ENCODE measurements around the gene CRACR2B. TPM values are rescaled to one million over a fixed set of nuclear protein-coding genes. Genes with fewer than 3 reads are reported as not detected.

The CRACR2B gene
- total RNA-seq, 2 donors from 2014 or later: 23.2 to 83.0 TPM

GRCh38 chr11:843086-843734 lies 15.5 kb downstream of the CRACR2B start:
- no peak for DNase-seq (ENCODE audit: low spot score)
- H3K27me3 ChIP-seq (replicated peaks; ENCODE audit: insufficient read depth): no peaks in the 10 kb centered on the region
- H3K4me3 ChIP-seq: peak overlapping the region; percentile 82 to 94
- intact Hi-C loops (cut with DNase I): loop anchor here (10.0 kb wide), 1 partner anchor 622 kb away; no protein-coding TSS in a partner anchor
- H3K27ac ChIP-seq: peak overlapping the region; percentile 89 to 90
- WGBS: 1% methylated on average over 46 of the region's 53 CpGs
- peaks cover 20% of the 10 kb centered on the region for H3K4me1 ChIP-seq (replicated peaks)
- H3K36me3 ChIP-seq: peaks cover 4 to 6% of the 10 kb centered on the region in 2 donors
- no peaks in the 10 kb centered on the region for H3K9me3 ChIP-seq
- TF ChIP-seq CTCF (IDR thresholded peaks at IDR 0.05) (no peak), POLR2A (IDR thresholded peaks at IDR 0.05) (no peak), POLR2AphosphoS5 (IDR thresholded peaks at IDR 0.05) (no peak)

- H3K27me3 ChIP-seq (replicated peaks; ENCODE audit: insufficient read depth): no peaks in the 10 kb centered on the region
- H3K4me3 ChIP-seq: peak overlapping the region; percentile 82 to 94
- H3K36me3 ChIP-seq: peaks cover 4 to 6% of the 10 kb centered on the region in 2 donors
- peak overlapping the region; percentile 89 to 90 for H3K27ac ChIP-seq
- H3K9me3 ChIP-seq: no peaks in the 10 kb centered on the region
- TF ChIP-seq CTCF (IDR thresholded peaks at IDR 0.05) (peak in 1 of 4 experiments; percentile 4), POLR2A (IDR thresholded peaks at IDR 0.05) (peak; percentile 18), POLR2AphosphoS5 (IDR thresholded peaks at IDR 0.05) (peak; percentile 76)
- WGBS: 8% methylated on average over 23 of the region's 25 CpGs
- DNase-seq (ENCODE audit: low spot score): peak; percentile 73
- intact Hi-C loops (cut with DNase I): loop anchor here (10.0 kb wide), 1 partner anchor 621 kb away; no protein-coding TSS in a partner anchor
- peaks cover 27% of the 10 kb centered on the region for H3K4me1 ChIP-seq (replicated peaks)
Observed at GRCh38 chr11:843818-844692, 16.3 kb downstream of the CRACR2B start.

- Histone ChIP-seq H3K4me3 (peak overlapping the region; percentile 82 to 94), H3K36me3 (peaks cover 0 to 2% of the 10 kb centered on the region in 2 donors), H3K4me1 (replicated peaks) (peaks cover 29% of the 10 kb centered on the region), H3K9me3 (no peaks in the 10 kb centered on the region), H3K27me3 (replicated peaks; ENCODE audit: insufficient read depth) (no peaks in the 10 kb centered on the region), H3K27ac (peak overlapping the region; percentile 89 to 90)
- 21% methylated on average over 28 of the region's 31 CpGs for WGBS
- intact Hi-C loops (cut with DNase I): loop anchor here (5.0 to 10.0 kb wide), 4 partner anchors 67 to 620 kb away; partner anchors contain the start of genes AP2A2 and CHID1
- peak; percentile 85 for DNase-seq (ENCODE audit: low spot score)
- TF ChIP-seq POLR2AphosphoS5 (IDR thresholded peaks at IDR 0.05) (peak; percentile 87), POLR2A (IDR thresholded peaks at IDR 0.05) (no peak)
Observed at GRCh38 chr11:844693-845644, 17.2 kb downstream of the CRACR2B start.

GRCh38 chr11:845872-846495 lies 18.3 kb downstream of the CRACR2B start:
- H3K4me3 ChIP-seq: no peak overlapping the region
- H3K36me3 ChIP-seq: no peaks in the 10 kb centered on the region
- intact Hi-C loops (cut with DNase I): loop anchor here (5.0 to 10.0 kb wide), 4 partner anchors 66 to 619 kb away; partner anchors contain the start of genes AP2A2 and CHID1
- no peak for DNase-seq (ENCODE audit: low spot score)
- H3K27me3 ChIP-seq (replicated peaks; ENCODE audit: insufficient read depth): no peaks in the 10 kb centered on the region
- TF ChIP-seq POLR2A (IDR thresholded peaks at IDR 0.05): no peak
- TF ChIP-seq POLR2AphosphoS5 (IDR thresholded peaks at IDR 0.05): no peak
- no peak for TF ChIP-seq CTCF (IDR thresholded peaks at IDR 0.05)
- H3K27ac ChIP-seq: peak overlapping the region; percentile 25 to 89
- 34% methylated on average over 8 of the region's 8 CpGs for WGBS
- no peaks in the 10 kb centered on the region for H3K9me3 ChIP-seq
- peaks cover 33% of the 10 kb centered on the region for H3K4me1 ChIP-seq (replicated peaks)

Measured in prostate gland (tissue), 2 donors.